HG03135 (cell line): ENCODE results near the gene COA6.
"Not testable (repeated sequence)": the region's sequence is repeated elsewhere in the genome, so short reads cannot be mapped to it uniquely, and the experiment has no call there.

Experiments
- ATAC-seq: cut with Tn5 transposase; IDR thresholded peaks from one replicate; pipeline ENCODE4 v1.9.1; 2021; ENCODE audit warnings: mild to moderate bottlenecking, moderate library complexity; ENCODE audit not compliant: unreplicated experiment

The COA6 gene

DNA sequence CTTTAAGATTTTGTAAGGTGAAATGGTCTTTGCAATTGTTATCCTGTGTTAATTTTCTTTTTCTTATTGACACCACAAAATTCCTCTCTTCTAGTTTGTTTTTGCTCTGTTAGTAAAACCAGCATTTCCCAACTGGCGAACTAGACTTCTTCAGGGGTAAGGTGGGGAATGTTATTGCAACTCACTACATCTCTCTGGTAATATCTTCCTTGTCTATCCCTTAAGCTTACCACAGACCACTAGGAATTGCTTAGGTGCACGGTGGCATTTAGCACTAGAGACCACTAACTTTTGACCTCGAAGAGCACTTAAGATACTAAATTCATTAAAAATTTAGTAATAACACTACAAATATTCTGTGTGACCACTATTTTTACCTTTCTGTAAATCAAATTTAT is 4.2 kb upstream of the COA6 start:
- no peak for ATAC-seq

DNA sequence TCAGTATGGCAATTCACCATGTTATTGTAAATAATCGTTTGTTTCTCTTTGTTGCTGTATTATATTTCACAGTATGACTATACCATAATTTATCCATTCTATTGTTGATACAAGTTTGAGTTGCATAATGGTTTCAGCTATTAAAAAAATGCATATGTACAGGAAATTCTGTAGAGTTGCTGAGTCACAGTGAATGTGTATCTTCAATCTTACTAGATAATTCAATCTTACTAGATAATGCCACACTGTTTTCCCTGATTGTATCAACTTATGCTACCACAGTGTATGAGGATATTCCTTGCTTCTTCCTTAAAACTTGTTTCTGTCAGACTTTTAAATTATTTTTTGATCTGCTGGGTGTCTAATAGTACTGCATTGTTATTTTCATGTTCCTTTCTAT is 3.5 kb upstream of the COA6 start:
- no peak for ATAC-seq

DNA sequence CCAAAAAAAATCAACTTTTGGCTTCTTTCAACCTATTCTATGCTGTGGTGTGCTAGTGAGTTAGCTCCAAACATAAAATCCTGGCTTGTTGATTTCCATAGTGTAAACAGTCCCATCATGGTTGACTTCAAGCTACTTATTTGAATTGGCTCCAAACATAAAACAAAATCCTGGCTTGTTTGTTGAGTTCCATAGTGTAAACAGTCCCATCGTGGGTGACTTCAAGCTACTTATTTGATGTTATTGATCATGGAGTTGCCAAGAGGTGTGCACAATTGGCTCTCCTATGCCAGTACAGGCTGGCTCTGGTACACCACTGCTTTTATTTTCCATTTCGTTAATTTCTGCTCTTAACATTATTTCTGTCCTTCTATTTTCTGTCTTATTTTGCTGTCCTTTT is 1.8 kb upstream of the COA6 start:
- no peak for ATAC-seq

DNA sequence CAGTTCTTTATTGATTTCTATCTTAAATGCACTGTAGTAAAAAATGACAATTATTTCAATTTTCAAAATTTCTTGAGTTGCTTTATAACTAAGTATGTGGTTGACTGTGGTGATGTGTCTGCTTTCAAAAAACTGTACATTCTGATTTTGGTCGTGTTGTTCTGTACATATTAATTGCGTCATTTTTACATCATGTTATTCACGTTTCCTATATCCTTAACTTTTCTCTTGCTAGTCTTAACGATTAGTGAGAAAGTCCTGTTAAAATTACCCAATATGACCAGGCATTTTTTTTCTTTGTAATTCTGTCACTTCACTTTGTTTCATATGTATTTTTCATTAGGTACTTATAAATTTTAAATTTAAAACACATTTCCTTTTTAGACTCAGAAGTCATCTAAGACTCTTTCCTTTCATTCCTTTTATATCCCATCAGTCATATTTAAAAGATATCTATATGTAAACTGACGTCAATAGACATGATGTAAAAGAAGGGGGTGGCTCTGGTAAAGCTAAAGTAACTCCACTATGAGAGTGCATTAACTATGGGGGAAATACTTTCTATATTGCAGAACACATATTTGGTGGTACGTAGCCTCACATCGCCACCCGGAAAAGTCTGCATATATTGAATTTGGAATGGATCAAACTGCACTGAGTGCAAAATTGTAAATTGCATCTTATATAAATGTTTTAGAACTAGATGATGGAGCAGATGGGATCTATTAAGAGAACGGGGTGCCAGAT is 1.1 kb upstream of the COA6 start:
- ATAC-seq: no peak

DNA sequence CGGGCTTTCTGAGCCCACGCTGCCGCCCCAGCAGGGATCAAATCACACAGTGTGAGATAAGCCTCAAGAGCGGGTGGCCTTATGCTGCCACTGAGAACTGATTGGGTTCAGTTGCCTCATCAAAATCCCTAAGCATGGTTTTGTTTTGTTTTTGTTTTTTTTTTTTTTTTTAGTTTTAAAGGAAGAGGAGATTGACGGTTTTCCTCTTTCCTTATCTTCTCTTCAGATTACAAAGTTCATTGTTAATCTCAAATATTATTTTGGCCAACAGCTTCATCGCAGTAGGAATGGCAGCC is 651 bp downstream of the COA6 start:
- no peak for ATAC-seq

DNA sequence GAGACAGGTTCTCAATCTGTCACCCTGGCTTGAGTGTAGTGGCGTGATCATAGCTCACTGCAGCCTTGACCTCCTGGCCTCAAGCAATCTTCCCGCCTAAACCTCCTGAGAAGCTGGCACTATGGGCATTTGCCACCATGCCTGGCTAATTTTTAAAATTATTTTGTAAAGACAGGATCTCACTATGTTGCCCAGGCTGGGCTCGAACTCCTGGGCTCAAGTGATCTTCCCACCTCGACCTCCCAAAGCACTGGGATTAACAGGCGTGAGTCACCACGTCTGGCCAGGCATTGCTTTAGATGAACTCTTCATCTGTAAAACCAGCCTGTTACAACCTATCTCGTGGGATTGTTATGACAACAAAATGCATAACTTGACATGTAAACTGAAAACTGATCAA is 2.4 kb downstream of the COA6 start:
- ATAC-seq: no peak

DNA sequence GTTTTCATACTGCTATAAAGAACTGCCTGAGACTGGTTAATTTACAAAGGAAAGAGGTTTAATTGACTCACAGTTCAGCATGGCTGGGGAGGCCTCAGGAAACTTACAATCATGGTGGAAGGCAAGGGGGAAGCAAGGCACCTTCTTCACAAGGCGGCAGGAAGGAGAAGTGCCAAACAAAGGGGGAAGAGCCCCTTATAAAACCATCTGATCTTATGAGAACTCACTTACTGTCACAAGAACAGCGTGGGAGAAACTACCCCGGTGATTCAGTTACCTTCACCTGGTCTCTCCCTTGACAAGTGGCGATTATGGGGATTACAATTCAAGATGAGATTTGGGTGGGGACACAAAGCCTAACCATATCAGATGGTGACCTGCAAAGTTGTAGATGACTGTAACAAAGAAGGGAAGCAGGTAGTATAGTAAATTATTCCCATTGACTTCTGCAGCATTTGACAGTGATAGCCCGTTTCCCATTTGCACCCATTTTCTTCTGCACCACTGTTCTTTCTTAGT is 6.4 kb downstream of the COA6 start:
- not testable (repeated sequence) for ATAC-seq

DNA sequence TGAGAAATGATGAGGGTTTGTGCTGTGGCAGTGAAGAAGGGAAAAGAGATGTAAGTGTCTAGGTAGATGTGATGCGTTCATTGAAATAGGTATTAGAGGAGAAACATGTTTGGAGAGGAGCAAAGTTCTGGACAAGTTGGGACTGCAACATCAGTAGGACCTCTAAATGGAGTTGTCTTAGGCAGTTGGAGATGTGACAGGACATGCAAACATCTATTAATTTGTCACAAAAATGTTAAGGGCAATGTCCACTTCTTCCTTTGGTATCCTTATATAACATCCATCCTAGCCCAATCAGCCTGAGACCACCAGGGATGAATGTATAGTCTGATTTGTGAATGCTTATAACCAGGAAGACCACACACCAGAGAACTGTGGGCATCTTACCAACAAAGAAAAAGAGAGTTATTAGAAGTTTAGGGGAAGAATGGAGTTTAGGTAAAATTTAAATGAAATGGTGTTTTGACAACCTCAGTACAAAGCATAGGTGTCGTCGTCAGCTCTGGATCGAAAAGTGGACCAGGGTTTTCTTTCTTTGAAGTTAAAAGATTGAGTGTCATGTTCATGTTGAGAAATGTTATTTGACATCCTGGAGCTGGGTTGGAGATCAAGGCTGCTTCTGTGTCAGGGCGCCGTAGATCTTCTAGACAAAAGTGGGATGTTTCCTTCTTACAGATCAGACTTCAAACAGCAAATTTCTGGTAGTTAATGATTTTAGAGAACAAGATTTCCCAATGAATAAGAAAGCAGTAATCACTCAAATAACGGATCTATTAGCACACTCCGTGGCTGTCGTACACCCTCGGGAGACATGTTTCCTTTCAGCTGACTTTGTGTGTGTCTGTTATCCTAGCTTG is 8.7 kb downstream of the COA6 start:
- no peak for ATAC-seq

DNA sequence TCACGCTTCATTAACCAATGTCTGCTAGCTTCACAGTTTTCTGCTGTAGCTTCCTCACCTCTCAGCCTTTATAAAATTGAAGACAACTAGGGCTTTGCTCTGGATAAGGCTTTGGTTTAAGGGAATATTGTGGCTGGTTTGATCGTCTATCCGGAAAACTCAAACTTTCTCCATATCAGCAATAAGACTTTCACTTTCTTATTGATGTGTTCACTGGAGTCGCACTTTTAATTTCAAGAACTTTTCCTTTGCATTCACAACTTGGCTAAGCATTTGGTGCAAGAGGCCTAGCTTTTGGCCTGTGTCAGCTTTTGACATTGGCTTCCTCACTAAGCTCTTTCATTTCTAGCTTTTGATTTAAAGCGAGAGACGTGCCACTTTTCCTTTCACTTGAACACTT is 12.9 kb downstream of the COA6 start:
- ATAC-seq: no peak

DNA sequence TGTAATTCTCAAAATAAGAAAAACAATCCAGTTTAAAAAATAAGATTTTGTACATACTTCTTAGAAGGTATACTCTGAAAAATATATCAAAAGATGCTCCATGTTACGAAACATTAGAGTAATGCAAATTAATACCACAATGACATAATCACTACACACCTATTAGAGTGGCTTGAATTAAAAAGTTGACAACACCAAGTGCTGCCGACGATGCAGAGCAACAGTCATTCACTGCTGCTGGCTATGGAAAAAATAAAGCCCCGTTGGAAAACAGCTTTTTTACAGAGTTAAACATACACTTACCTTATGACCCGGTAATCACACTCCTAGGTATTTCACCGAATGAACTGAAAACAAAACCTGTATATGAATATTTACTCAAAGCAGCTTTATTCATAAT is 14.8 kb downstream of the COA6 start:
- no peak for ATAC-seq

DNA sequence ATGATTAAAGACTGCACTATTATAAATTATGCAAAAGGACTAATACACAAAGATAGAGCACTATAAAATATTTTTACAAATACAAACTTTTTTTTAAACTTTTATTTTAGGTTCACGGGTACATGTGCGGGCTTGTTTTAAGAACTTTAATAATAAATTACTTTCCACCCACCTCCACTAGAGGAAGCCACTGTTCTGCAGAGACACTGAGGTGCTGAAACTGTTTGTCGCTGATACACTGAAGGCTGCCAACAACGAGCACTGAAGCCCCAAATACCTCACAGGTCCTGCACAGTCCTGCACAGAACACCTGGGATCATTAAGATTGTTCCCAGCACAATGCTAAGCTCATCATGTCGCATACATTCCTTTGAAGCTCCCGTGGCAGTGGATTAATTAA is 19.9 kb downstream of the COA6 start:
- no peak for ATAC-seq

DNA sequence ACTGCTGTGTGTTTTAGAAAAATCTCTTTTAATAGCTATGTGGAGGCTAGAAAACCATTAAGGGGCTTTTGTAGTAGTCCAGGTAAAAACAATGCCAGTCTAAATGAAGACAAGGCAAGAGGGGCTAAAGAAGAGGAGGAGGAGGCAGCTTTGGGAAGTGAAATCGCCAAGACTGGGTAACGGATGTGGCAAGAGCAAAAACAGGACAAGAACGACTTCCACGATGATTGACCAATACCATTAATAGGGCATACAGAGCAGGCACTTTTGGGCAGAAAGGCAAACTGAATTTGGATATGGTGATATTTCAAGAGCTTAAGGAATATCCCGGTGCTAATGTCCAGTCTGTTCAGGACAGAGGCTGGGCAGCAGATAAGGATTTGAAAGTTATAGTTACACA is 22.0 kb downstream of the COA6 start:
- no peak for ATAC-seq

DNA sequence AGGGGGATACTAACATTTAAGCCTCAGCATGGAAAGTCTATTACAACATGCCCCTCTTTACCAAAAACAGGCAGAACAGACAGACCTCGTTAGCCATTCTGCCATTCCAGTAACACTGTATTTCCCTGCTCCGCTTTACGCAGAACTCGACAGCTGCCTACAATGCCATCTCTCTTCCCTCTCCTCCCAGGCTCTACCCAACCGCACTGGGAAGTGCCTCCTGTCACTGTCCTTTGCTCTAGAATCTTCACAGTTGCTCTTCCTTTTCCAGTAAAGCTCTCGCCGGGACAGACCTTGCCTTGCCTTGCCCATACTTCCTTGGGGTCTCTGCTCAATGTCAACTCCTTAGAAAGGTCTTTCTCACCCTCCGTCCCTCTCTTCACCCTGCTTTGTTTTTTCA is 22.8 kb downstream of the COA6 start:
- ATAC-seq: no peak

DNA sequence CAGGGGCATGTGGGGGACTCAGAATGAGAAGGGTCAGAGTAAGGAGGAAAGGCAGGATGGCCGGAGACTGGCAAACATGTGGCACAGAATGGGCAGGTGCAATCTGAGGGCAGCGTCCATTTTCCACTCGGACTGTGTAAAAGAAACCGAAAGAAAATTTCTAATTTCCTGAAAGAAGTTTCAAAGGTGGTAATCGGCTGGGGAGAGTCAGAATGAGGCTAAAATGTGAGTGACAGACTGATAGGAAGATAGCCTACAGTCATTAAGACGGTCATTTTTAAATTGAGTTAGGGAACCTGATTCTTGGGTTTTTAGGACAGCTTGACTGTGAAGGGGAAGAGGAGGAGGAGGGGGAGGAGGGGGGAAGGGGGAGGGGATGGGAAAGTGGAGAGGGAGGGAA is 23.6 kb downstream of the COA6 start:
- ATAC-seq: no peak

DNA sequence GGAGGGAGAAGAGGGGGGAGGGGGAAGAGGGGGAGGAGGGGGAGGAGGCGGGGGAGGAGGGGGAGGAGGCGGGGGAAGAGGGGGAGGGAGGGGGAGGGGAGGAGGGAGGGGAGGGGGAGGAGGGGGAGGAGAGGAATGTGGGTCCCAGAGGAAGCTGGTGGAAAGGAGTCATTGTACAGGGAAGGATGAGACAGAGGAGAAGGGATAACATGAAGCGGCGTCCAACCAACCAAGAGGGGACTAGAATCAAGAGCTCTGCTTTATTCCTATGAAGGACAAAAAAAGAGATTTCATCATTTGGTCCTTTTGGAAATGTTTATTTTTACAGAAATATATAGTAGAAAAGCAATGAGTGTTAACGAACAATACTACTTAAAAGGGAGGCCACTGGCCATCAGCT is 24.5 kb downstream of the COA6 start:
- no peak for ATAC-seq

DNA sequence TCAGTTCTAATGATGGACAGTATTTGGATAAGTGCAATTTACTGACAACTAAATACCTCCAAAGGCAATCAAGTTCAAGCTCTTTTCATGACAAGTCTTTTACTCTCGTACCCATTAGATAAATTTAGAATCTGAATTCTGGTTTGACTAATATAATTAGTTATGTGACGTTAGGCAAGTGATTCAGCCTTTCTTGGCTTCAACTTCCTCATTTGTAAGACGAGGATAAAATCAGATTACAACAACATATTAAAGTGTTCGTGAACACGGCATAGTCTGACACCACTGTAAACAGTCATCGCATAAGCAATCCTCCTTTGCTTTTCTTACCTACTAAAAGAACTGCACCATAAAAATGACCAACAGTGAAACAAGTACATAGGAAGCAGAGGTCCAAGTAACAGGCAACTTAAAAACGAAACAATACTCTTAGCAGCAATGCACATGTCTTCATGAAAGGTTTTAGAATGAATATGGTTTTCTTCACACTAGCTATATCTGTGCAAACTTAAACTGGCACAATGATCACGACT is 25.7 kb downstream of the COA6 start:
- ATAC-seq: no peak

DNA sequence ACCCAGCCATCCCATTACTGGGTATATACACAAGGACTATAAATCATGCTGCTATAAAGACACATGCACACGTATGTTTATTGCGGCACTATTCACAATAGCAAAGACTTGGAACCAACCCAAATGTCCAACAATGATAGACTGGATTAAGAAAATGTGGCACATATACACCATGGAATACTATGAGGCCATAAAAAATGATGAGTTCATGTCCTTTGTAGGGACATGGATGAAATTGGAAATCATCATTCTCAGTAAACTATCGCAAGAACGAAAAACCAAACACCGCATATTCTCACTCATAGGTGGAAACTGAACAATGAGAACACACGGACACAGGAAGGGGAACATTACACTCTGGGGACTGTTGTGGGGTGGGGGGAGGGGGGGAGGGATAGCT is 26.3 kb downstream of the COA6 start:
- not testable (repeated sequence) for ATAC-seq

DNA sequence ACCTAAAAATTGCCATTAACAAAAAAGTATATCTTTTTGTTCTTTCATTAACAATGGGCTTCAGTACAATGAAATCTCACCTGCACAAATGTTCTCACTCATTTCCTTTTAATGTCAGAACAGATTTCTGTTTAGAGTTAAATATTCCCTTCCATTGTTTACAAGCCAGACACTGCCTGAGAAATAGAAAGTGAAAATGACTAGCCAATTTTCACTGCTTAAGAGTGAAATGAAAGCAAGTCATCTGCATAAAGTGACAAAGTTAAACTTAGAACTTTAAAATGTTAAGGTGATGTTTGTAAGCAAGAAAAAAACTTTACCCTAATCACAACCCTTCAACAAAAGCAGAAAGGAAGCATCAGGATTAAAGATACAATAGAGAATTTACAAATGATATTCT is 27.5 kb downstream of the COA6 start:
- ATAC-seq: peak; percentile 54

DNA sequence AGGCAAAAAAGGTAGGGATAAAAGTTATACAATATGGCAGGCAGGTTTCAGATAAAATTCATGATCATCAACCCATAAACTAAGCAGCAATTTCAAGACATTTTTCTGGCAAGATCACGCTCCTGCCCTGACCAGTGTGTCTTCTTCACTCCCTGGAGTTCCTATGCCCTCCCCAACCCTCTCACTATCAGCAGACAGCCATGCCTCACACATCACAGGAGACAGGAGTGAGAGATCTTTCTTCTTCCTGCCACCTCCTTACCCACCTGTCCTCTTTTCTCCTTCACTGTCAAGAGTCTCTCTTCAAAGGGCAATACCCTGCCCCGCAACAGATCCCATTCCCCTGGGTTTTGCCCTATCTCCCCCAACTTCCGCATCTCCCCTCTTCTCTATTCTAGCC is 28.4 kb downstream of the COA6 start:
- ATAC-seq: no peak

DNA sequence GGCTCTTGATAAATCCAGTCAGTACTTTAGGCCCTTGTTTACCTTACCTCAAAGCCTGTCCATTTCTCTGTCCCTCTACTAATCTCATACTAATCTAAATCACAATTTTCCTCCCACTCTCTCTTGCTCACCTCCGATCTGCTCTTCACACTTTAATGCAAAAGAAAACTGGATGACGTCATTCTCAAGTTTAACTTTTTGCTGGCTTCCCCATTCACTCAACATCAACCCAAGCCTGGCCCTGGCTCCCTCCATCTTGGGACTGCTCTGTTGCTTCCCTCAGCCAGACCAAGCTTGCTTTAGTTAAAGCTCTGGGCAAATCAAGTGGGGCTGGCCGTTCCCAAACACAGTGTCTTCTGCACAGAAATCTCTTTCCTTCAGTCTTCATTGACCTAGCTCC is 29.7 kb downstream of the COA6 start:
- ATAC-seq: no peak

DNA sequence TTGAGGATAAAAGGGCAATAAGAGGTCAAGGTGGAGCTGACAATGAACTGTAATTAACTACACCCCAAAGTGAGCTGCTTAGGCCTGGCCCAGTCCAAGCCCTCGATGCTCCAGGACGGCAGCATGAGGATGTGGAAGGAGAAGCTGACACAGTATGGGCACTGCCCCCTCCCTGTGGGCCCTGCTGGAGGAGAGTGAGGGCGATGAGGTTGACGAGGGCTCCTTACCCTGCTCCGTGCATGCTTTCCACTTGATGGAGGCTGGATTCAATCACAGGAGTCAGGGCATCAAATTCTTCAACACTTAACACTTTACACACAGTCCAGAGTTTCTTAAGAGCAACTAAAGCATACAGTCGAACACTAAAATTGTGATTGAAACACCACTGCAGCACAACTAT is 32.4 kb downstream of the COA6 start:
- no peak for ATAC-seq

DNA sequence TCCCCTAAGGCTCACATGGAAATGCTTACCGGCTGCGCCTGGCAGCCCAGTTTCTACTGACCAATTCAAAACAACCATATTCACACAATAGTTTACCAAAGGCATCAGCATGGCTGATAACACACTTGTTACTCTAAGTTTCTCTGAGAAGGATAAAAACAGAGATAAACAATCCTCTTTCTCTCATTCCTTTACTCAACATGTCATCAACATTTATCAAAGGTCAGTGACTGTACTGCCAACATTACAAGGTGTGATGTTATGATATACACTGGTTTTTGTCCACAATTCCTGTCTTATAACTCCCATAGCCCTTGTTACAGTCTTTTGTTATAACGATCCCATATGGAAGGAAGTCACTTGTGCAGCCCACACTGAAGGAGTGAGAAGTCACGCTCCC is 33.6 kb downstream of the COA6 start:
- no peak for ATAC-seq
